ENCODE data around the gene SLC19A1.
"Not testable (repeated sequence)": the region's sequence is repeated elsewhere in the genome, so short reads cannot be mapped to it uniquely, and the experiment has no call there.

Gene SLC19A1

GRCh38 chr21:45531393-45532215, 10.6 kb downstream of the SLC19A1 start:
- DNase-seq, result no peak

DNA sequence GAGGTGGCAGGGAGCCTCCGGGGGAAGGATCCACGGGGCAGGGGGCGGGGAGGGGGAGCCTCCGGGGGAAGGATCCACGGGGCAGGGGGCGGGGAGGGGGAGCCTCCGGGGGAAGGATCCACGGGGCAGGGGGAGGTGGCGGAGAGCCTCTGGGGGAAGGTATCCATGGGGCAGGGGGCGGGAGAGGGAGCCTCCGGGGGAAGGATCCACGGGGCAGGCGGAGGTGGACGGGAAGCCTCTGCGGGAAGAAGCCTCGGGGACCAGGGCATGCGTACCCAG, 11.2 kb downstream of the SLC19A1 start:
- not testable (repeated sequence) for DNase-seq

- DNase-seq, result no peak
Measured at GRCh38 chr21:45530423-45531113, 11.7 kb downstream of the SLC19A1 start.

DNA sequence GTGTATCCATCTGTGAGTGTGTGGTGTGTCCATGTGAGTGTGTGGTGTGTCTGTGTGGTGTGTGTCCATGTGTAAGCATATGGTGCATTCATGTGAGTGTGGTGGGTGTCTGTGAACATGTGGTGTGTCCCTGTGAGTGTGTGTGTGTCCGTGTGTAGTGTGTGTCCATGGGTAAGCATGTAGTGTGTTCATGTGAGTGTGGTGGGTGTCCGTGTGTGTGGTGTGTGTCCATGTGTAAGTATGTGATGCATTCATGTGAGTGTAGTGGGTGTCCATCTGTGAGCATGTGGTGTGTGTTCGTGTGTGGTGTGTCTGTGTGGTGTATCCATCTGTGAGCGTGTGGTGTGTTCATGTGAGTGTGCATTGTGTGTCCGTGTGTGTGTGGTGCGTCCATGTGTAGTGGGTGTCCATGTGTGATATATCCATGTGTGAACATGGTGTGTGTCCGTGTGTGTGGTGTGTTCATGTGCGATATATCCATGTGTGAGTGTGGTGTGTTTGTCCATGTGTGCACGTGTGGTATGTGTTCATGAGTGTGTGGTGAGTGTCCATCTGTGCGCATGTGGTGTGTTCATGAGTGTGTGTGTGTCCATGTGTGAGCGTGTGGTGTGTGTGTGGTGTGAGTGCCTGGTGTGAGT, 12.3 kb downstream of the SLC19A1 start:
- no peak for DNase-seq

- no peak for DNase-seq
Measured at GRCh38 chr21:45528981-45529784, 13.1 kb downstream of the SLC19A1 start.

GRCh38 chr21:45528028-45528705, 14.1 kb downstream of the SLC19A1 start:
- DNase-seq, result no peak

- DNase-seq, result not testable (repeated sequence)
Measured at GRCh38 chr21:45527151-45527999, 14.9 kb downstream of the SLC19A1 start.

DNA sequence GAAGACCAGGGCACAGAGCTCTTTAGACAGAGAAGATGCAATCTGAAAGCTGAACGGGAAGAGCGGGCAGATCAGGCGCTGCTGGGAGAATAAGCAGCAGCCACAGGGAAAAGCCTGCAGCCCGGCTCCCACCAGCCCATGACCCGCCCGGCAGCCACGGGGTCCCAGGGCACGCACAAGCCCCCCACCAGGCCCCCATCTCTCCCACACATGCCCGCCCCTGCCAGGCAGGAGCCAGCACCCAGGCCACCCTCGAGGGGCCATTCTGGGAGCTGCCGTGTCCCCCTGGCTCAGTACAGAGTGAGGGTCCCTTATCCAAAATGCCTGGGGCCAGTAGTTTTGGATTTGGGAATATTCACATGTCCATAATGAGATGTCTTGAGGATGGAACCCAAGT, 16.3 kb downstream of the SLC19A1 start:
- DNase-seq, result no peak

DNA sequence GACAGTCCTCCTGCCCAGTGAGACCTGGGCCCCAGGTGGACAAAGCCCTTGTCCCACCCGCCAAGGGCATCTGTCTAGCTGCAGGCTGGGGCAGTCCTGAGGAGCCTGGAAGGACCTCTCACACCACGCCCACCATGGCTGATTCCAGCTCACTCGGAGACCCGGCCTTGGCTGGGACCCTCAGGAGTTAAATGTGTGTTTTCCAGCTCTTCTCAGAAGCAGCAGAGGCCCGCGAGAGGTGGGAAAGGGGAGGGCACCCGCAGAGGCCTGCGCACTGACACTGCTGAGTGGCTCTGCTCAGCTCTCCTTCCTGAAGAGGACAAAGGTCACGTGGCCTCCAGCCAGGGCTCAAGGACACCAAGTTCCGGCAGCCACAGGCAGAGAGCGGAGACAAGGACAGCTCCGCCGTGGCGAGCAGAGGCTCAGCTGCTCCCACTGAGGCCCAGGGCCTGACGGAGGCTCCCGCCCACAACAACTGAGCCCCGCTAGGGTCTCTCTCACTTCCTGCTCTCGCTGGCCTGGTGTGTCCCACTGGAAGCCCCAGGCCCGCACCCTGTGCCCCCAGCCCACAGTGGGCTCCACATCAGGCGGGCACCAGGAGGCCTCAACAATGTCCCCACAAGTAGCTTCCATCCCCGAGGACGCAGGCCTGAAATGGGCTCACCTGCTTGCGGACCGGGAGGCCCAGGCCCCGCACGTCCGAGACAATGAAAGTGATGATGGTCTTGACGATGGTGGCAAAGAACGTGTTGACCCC, 16.9 kb downstream of the SLC19A1 start:
- no peak for DNase-seq

GRCh38 chr21:45524756-45525152, 17.5 kb downstream of the SLC19A1 start:
- no peak for DNase-seq

GRCh38 chr21:45523411-45524101, 18.7 kb downstream of the SLC19A1 start:
- no peak for DNase-seq

DNA sequence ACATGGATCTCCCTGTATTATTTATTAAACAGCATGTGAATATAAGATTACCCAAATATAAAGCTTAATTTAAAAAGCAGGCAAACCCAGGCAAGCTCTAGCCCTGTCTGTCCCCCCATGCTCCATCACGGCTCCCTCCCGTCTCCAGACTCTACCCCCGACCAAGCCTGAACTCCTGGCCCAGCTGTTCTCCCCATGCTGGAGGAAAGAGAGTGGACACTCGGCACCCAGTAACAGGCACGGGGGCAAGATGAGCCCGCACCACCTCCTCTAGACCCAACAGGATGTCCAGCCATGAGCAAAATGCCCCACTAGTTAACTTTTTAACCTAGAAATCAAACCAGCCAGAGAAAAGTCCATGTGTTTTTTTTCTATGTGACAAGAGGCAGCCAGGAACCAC, 19.3 kb downstream of the SLC19A1 start:
- DNase-seq, result no peak

GRCh38 chr21:45522381-45522780, 19.9 kb downstream of the SLC19A1 start:
- no peak for DNase-seq

DNA sequence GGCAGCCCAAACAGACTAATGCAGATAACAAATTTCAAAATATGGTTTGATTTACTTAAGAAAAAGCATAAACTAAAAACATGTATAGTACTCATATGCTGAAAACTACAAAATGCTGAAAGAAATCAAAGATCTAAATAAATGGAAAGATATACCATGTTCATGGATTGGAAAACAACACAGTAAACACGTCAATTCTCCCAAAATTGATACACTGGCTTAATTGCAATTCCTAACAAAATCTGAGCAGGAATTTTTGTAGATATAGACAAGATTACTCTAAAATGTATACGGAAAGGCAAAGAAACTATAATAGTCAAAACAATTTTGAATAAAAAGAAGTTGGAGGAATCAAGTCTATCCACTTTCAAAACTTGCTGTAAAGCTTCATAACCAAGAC, 21.0 kb downstream of the SLC19A1 start:
- DNase-seq, result no peak

DNA sequence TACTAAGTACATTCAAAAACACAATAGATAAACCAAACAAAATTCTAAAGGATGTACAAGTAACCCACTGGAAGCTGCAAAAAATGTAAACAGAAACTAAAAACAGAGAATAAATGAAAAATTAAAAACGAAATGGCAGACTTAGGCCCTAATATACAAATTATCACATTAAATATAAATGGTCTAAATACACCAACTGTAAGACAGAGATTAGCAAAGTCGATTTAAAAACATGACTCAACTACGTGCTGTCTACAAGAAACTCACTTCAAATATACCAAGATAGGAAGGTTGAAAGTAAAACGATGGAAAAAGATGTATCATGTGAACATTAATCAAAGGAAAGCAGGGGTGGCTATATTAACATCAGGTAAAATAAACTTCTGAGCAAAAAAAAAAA, 23.1 kb downstream of the SLC19A1 start:
- no peak for DNase-seq

GRCh38 chr21:45518742-45519141, 23.5 kb downstream of the SLC19A1 start:
- DNase-seq, result no peak

GRCh38 chr21:45517249-45518065, 24.8 kb downstream of the SLC19A1 start:
- no peak for DNase-seq

- no peak for DNase-seq
Measured at GRCh38 chr21:45516671-45517151, 25.5 kb downstream of the SLC19A1 start.

GRCh38 chr21:45516071-45516670, 26.1 kb downstream of the SLC19A1 start:
- no peak for DNase-seq

All from NCI-H2081 (cell line).